HG03520 (cell line): ENCODE results near the gene PRKAG2.

ENCODE experiments used
- ATAC-seq: cut with Tn5 transposase; IDR thresholded peaks from one replicate; pipeline ENCODE4 v1.9.1; 2021; ENCODE audit warnings: mild to moderate bottlenecking, moderate library complexity; ENCODE audit not compliant: unreplicated experiment

The PRKAG2 gene

GRCh38 chr7:151509670-151510333 lies 367.1 kb downstream of the PRKAG2 start:
- ATAC-seq, result no peak

DNA sequence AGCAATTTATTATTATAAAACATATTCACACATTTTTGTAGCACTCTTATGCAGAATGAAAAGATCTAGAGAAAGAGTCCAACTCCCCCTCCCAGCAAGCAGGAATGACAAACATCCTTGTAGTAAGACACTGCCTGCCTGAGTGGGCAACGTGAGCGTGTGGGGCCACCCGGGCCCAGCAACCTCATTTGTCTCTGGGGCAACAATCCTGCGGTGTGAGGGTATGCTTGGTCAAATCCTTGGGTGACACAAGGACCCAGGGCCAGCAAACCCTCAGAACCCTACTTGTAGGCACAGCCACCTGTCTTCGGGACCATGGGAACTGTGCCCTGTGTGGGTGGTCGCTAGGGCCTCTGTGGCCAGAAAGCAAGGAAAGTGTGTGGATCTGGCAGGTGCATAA lies 367.9 kb downstream of the PRKAG2 start:
- ATAC-seq, result no peak

DNA sequence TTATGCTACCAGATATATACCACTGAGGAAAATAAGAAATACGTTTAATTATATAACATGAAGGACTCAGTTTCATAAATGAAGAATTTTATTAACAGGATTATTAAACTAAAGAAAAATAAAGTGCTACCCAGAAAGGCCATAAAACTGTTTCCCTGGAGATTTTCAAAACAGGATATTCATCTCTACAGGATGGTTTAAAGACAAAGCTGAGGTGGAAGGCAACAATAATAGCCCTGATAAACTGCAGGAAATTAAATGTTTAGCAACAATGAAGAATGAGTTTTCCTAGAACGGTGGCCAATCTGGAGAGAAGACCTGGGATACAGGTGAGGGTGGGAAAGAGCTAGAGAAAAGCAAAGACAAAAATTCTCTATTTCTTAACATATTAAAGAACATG lies 369.1 kb downstream of the PRKAG2 start:
- no peak for ATAC-seq

DNA sequence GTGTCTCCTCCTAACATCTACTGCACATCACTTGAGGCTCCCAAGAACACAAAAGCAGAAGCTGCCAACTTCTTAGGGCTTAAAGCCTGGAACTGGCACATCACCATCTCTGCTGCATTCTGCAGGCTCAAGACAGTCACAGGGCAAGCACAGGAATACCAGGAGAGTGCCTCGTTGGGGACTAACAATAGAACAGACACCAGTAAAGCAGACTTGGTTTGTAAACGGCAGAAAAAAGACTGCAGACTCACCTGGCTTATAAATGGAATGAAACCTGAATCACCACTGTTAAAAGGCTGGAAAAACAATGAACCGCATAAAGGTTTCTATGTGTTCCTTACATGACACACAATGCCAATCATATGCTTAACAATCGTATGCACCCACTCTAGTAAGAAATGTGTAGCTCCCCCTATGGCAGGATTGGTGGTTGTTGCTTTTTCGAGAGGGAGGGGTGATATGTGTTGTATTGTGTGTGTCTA lies 370.0 kb downstream of the PRKAG2 start:
- no peak for ATAC-seq
